HG02870 (cell line): ENCODE results near the gene NLGN1.
"Not testable (repeated sequence)": the region's sequence is repeated elsewhere in the genome, so short reads cannot be mapped to it uniquely, and the experiment has no call there.

Source experiments
- ATAC-seq: cut with Tn5 transposase; IDR thresholded peaks from one replicate; pipeline ENCODE4 v1.9.1; 2021; ENCODE audit warnings: mild to moderate bottlenecking, moderate library complexity; ENCODE audit not compliant: unreplicated experiment

The NLGN1 gene

GRCh38 chr3:173552526-173552925, 155.0 kb downstream of the NLGN1 start:
- ATAC-seq: no peak

- ATAC-seq: no peak
Observed at GRCh38 chr3:173553635-173554280, 156.2 kb downstream of the NLGN1 start.

GRCh38 chr3:173556546-173556945, 159.0 kb downstream of the NLGN1 start:
- ATAC-seq: no peak

GRCh38 chr3:173567997-173568396, 170.5 kb downstream of the NLGN1 start:
- ATAC-seq: no peak

- ATAC-seq: no peak
Observed at GRCh38 chr3:173568623-173569022, 171.1 kb downstream of the NLGN1 start.

- no peak for ATAC-seq
Observed at GRCh38 chr3:173583496-173583895, 186.0 kb downstream of the NLGN1 start.

- no peak for ATAC-seq
Observed at GRCh38 chr3:173584093-173584837, 186.7 kb downstream of the NLGN1 start.

- no peak for ATAC-seq
Observed at GRCh38 chr3:173584838-173585831, 187.6 kb downstream of the NLGN1 start.

GRCh38 chr3:173586166-173586565, 188.6 kb downstream of the NLGN1 start:
- no peak for ATAC-seq

GRCh38 chr3:173587055-173587454, 189.5 kb downstream of the NLGN1 start:
- no peak for ATAC-seq

- ATAC-seq: no peak
Observed at GRCh38 chr3:173588556-173588955, 191.0 kb downstream of the NLGN1 start.

- ATAC-seq: no peak
Observed at GRCh38 chr3:173589116-173589515, 191.6 kb downstream of the NLGN1 start.

GRCh38 chr3:173591401-173591800, 193.9 kb downstream of the NLGN1 start:
- ATAC-seq: no peak

- not testable (repeated sequence) for ATAC-seq
Observed at GRCh38 chr3:173594881-173595280, 197.3 kb downstream of the NLGN1 start.

- no peak for ATAC-seq
Observed at GRCh38 chr3:173599673-173600072, 202.1 kb downstream of the NLGN1 start.

- ATAC-seq: no peak
Observed at GRCh38 chr3:173614522-173614921, 217.0 kb downstream of the NLGN1 start.

GRCh38 chr3:173615661-173616060, 218.1 kb downstream of the NLGN1 start:
- no peak for ATAC-seq

- ATAC-seq: no peak
Observed at GRCh38 chr3:173617490-173617889, 219.9 kb downstream of the NLGN1 start.

GRCh38 chr3:173618148-173618547, 220.6 kb downstream of the NLGN1 start:
- no peak for ATAC-seq

- ATAC-seq: no peak
Observed at GRCh38 chr3:173618703-173619102, 221.2 kb downstream of the NLGN1 start.

GRCh38 chr3:173622166-173622565, 224.6 kb downstream of the NLGN1 start:
- ATAC-seq: no peak
